NB4 (cell line): ENCODE results near the gene NMNAT3.

ENCODE experiments used
- CTCF ChIP-seq: IDR thresholded peaks from one replicate; pipeline ENCODE4 v1.5.1; 2012; ENCODE audit warnings: low read depth, low read length
- MYC ChIP-seq: IDR thresholded peaks from 2 replicates; pipeline ENCODE4 v1.6.1; 2011; ENCODE audit warnings: low read depth, low read length
- POLR2A ChIP-seq: IDR thresholded peaks from 2 replicates; pipeline ENCODE4 v1.6.1; 2011; ENCODE audit warnings: mild to moderate bottlenecking; ENCODE audit not compliant: insufficient read length; ENCODE audit errors: extremely low read depth

- TF ChIP-seq POLR2A (no peak), CTCF (no peak), MYC (no peak)
These were observed 122.5 kb downstream of the NMNAT3 start for GRCh38 chr3:139555249-139555648.
